Measurements from ENCODE around the gene DYDC1. TPM values are rescaled to one million over a fixed set of nuclear protein-coding genes. Genes with fewer than 3 reads are reported as not detected.

The DYDC1 gene
- total and polyA plus RNA-seq, 2 experiments from 2014 or later, result not detected

- Histone ChIP-seq H3F3A (replicated peaks; ENCODE audit: low read depth) (no peaks in the 10 kb centered on the region), H4K20me1 (replicated peaks; ENCODE audit: insufficient read depth) (no peaks in the 10 kb centered on the region; the same call in 1 of the 2 replicates), H3K27ac (ENCODE audit: low read depth) (no peak overlapping the region), H3K4me1 (ENCODE audit: insufficient read depth) (peaks cover 10% of the 10 kb centered on the region), H2AFZ (no peak overlapping the region), H3K36me3 (ENCODE audit: insufficient read depth) (no peaks in the 10 kb centered on the region), H3K9me2 (ENCODE audit: insufficient read depth) (no peaks in the 10 kb centered on the region), H3K4me2 (no peak overlapping the region), H3K79me2 (replicated peaks; ENCODE audit: insufficient read depth) (no peaks in the 10 kb centered on the region), H3K27me3 (ENCODE audit: insufficient read depth) (peaks cover 13% of the 10 kb centered on the region), H3K4me3 (no peak overlapping the region)
- Mint-ChIP-seq H3K9me3 (no peaks in the 10 kb centered on the region), H3K4me3 (no peak overlapping the region), H3K36me3 (ENCODE audit: low read depth) (no peaks in the 10 kb centered on the region), H3K27me3 (ENCODE audit: insufficient read depth, low read depth, poor library complexity) (peaks cover 7% of the 10 kb centered on the region), H3K4me1 (peaks cover 22% of the 10 kb centered on the region), H3K27ac (no peak overlapping the region)
- TF ChIP-seq JUNB (IDR thresholded peaks at IDR 0.05; ENCODE audit: unreplicated experiment), result no peak
- TF ChIP-seq, protein P1, sequence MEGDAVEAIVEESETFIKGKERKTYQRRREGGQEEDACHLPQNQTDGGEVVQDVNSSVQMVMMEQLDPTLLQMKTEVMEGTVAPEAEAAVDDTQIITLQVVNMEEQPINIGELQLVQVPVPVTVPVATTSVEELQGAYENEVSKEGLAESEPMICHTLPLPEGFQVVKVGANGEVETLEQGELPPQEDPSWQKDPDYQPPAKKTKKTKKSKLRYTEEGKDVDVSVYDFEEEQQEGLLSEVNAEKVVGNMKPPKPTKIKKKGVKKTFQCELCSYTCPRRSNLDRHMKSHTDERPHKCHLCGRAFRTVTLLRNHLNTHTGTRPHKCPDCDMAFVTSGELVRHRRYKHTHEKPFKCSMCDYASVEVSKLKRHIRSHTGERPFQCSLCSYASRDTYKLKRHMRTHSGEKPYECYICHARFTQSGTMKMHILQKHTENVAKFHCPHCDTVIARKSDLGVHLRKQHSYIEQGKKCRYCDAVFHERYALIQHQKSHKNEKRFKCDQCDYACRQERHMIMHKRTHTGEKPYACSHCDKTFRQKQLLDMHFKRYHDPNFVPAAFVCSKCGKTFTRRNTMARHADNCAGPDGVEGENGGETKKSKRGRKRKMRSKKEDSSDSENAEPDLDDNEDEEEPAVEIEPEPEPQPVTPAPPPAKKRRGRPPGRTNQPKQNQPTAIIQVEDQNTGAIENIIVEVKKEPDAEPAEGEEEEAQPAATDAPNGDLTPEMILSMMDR (conservative IDR thresholded peaks at IDR 0.05; ENCODE audit: low read depth in 2 of 2), result no peak
- no peak for TF ChIP-seq ZNF462 (CRISPR knock-in tag; IDR thresholded peaks at IDR 0.05)
- TF ChIP-seq EZH2phosphoT487 (IDR thresholded peaks at IDR 0.05; ENCODE audit: unreplicated experiment), result no peak
- TF ChIP-seq, protein P2, sequence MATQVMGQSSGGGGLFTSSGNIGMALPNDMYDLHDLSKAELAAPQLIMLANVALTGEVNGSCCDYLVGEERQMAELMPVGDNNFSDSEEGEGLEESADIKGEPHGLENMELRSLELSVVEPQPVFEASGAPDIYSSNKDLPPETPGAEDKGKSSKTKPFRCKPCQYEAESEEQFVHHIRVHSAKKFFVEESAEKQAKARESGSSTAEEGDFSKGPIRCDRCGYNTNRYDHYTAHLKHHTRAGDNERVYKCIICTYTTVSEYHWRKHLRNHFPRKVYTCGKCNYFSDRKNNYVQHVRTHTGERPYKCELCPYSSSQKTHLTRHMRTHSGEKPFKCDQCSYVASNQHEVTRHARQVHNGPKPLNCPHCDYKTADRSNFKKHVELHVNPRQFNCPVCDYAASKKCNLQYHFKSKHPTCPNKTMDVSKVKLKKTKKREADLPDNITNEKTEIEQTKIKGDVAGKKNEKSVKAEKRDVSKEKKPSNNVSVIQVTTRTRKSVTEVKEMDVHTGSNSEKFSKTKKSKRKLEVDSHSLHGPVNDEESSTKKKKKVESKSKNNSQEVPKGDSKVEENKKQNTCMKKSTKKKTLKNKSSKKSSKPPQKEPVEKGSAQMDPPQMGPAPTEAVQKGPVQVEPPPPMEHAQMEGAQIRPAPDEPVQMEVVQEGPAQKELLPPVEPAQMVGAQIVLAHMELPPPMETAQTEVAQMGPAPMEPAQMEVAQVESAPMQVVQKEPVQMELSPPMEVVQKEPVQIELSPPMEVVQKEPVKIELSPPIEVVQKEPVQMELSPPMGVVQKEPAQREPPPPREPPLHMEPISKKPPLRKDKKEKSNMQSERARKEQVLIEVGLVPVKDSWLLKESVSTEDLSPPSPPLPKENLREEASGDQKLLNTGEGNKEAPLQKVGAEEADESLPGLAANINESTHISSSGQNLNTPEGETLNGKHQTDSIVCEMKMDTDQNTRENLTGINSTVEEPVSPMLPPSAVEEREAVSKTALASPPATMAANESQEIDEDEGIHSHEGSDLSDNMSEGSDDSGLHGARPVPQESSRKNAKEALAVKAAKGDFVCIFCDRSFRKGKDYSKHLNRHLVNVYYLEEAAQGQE (IDR thresholded peaks at IDR 0.05; ENCODE audit: unreplicated experiment), result no peak
- TF ChIP-seq EZH2 (IDR thresholded peaks at IDR 0.05; ENCODE audit: low read depth, unreplicated experiment), result no peak
- no peak for TF ChIP-seq CREB1 (CRISPR knock-in tag; IDR thresholded peaks at IDR 0.05; ENCODE audit: low read depth)
- TF ChIP-seq ZNF331 (CRISPR knock-in tag; IDR thresholded peaks at IDR 0.05; ENCODE audit: low read depth), result no peak
- ATAC-seq (no peak), DNase-seq (ENCODE audit: low spot score) (no peak)
These were observed 5.3 kb downstream of the DYDC1 start for GRCh38 chr10:80351220-80351619.

Data from GM23338 (cell line).